DOHH2 (cell line): Measurements from ENCODE around the gene SMC6.

Experiments
- H3F3A ChIP-seq: fragments of 200-600 bp; sonication (generic), shearing (Covaris generic); 2 replicates; pipeline ENCODE4 v1.6.0; 2016; ENCODE audit warnings: antibody characterized with exemption, mild to moderate bottlenecking; ENCODE audit not compliant: control insufficient read depth, insufficient read depth
- H3K27ac ChIP-seq: fragments of 200-600 bp; sonication (generic); 2 replicates; pipeline ENCODE4 v1.5.1; 2014; ENCODE audit warnings: low read depth, mild to moderate bottlenecking, low read length, moderate library complexity
- H3K27me3 ChIP-seq: fragments of 200-600 bp; sonication (generic); 2 replicates; pipeline ENCODE4 v1.6.1; 2014; ENCODE audit warnings: mild to moderate bottlenecking, low read length, mixed read lengths; ENCODE audit not compliant: control insufficient read depth
- H3K36me3 ChIP-seq: fragments of 200-600 bp; sonication (generic); 2 replicates; pipeline ENCODE4 v1.6.1; 2014; ENCODE audit warnings: mild to moderate bottlenecking, low read length, moderate library complexity, mixed read lengths; ENCODE audit not compliant: control insufficient read depth
- H3K4me1 ChIP-seq: fragments of 200-600 bp; sonication (generic); 2 replicates; pipeline ENCODE4 v1.6.1; 2014; ENCODE audit warnings: mild to moderate bottlenecking, low read length, mixed read lengths; ENCODE audit not compliant: control insufficient read depth
- H3K4me2 ChIP-seq: fragments of 200-600 bp; sonication (generic); 2 replicates; pipeline ENCODE4 v1.6.0; 2014; ENCODE audit warnings: mild to moderate bottlenecking, low read length, moderate library complexity
- H3K4me3 ChIP-seq: fragments of 200-600 bp; sonication (generic); 2 replicates; pipeline ENCODE4 v1.5.1; 2014; ENCODE audit warnings: mild to moderate bottlenecking, low read length, mixed read lengths
- H3K79me2 ChIP-seq: fragments of 200-600 bp; sonication (generic); 2 replicates; pipeline ENCODE4 v1.6.1; 2014; ENCODE audit warnings: mild to moderate bottlenecking, low read length, mixed read lengths; ENCODE audit not compliant: control insufficient read depth
- H3K9me2 ChIP-seq: fragments of 200-600 bp; sonication (generic); replicated peaks from 2 replicates; pipeline ENCODE4 v1.6.1; 2014; ENCODE audit warnings: mild to moderate bottlenecking, low read length, mixed read lengths; ENCODE audit not compliant: control insufficient read depth
- H3K9me3 ChIP-seq: fragments of 200-600 bp; sonication (generic); 2 replicates; pipeline ENCODE4 v1.6.1; 2014; ENCODE audit warnings: antibody characterized with exemption, low read length, mixed read lengths; ENCODE audit not compliant: control insufficient read depth, insufficient read depth
- H4K20me1 ChIP-seq: fragments of 200-600 bp; sonication (generic); 2 replicates; pipeline ENCODE4 v1.6.0; 2014; ENCODE audit warnings: low read depth, mild to moderate bottlenecking, antibody characterized with exemption, low read length, moderate library complexity; ENCODE audit not compliant: control insufficient read depth, insufficient read depth
- CTCF ChIP-seq: fragments of 200-600 bp; sonication (generic); IDR thresholded peaks from one replicate; pipeline ENCODE4 v1.5.1; 2014; ENCODE audit warnings: antibody characterized with exemption, mild to moderate bottlenecking, low read depth, low read length; ENCODE audit not compliant: poor library complexity, severe bottlenecking
- EZH2phosphoT487 ChIP-seq: fragments of 200-600 bp; sonication (generic); IDR thresholded peaks from 2 replicates; pipeline ENCODE4 v1.6.1; 2017; ENCODE audit warnings: borderline replicate concordance, mild to moderate bottlenecking, antibody characterized with exemption, low read length, moderate library complexity, mixed read lengths

SMC6 gene

GRCh38 chr2:17683981-17684380 is 69.6 kb downstream of the SMC6 start:
- no peaks in the 10 kb centered on the region for H3K27me3 ChIP-seq
- no peak for TF ChIP-seq EZH2phosphoT487
- no peak for TF ChIP-seq CTCF
- no peak overlapping the region for H3K4me2 ChIP-seq
- no peaks in the 10 kb centered on the region for H3K4me1 ChIP-seq
- no peak overlapping the region for H3K27ac ChIP-seq
- no peaks in the 10 kb centered on the region for H3K79me2 ChIP-seq
- no peaks in the 10 kb centered on the region for H3K9me2 ChIP-seq
- H3K9me3 ChIP-seq, result no peaks in the 10 kb centered on the region
- H4K20me1 ChIP-seq, result no peaks in the 10 kb centered on the region
- no peaks in the 10 kb centered on the region for H3F3A ChIP-seq
- peaks cover 92% of the 10 kb centered on the region for H3K36me3 ChIP-seq
- no peak overlapping the region for H3K4me3 ChIP-seq

GRCh38 chr2:17682098-17682857 is 71.3 kb downstream of the SMC6 start:
- TF ChIP-seq CTCF, result no peak
- no peak for TF ChIP-seq EZH2phosphoT487
- Histone ChIP-seq H3K27me3 (no peaks in the 10 kb centered on the region), H3K79me2 (no peaks in the 10 kb centered on the region), H3K36me3 (peaks cover 88% of the 10 kb centered on the region), H3K9me2 (no peaks in the 10 kb centered on the region), H3K27ac (no peak overlapping the region), H3F3A (no peaks in the 10 kb centered on the region), H4K20me1 (no peaks in the 10 kb centered on the region), H3K9me3 (no peaks in the 10 kb centered on the region), H3K4me1 (no peaks in the 10 kb centered on the region), H3K4me2 (no peak overlapping the region), H3K4me3 (no peak overlapping the region)

GRCh38 chr2:17680119-17680518 is 73.5 kb downstream of the SMC6 start:
- Histone ChIP-seq H3F3A (no peaks in the 10 kb centered on the region), H3K4me1 (no peaks in the 10 kb centered on the region), H3K9me3 (no peaks in the 10 kb centered on the region), H3K27ac (no peak overlapping the region), H3K27me3 (no peaks in the 10 kb centered on the region), H3K9me2 (no peaks in the 10 kb centered on the region), H3K4me3 (no peak overlapping the region), H4K20me1 (no peaks in the 10 kb centered on the region), H3K79me2 (no peaks in the 10 kb centered on the region), H3K4me2 (no peak overlapping the region), H3K36me3 (peaks cover 90% of the 10 kb centered on the region)
- TF ChIP-seq EZH2phosphoT487 (no peak), CTCF (no peak)
